Prostate gland (tissue), 2 donors: Measurements from ENCODE around the gene FSCN2. TPM values are rescaled to one million over a fixed set of nuclear protein-coding genes. Genes with fewer than 3 reads are reported as not detected.
A peak's percentile ranks its signal among the peaks of the same experiment; 100 is the strongest.

Experiments
- DNase-seq: peaks from one replicate; pipeline ENCODE4 v3.0.0-alpha.2; 2019; ENCODE audit warnings: low spot score
- H3K27ac ChIP-seq, 2 donors: fragments of 200-600 bp; sonication (generic); 2 replicates each; pipeline ENCODE4 v1.5.1; 2017 to 2019
- H3K27me3 ChIP-seq: fragments of 200-600 bp; sonication (generic); replicated peaks from 2 replicates; pipeline ENCODE4 v1.5.1; 2019; ENCODE audit not compliant: insufficient read depth
- H3K36me3 ChIP-seq, 2 donors: fragments of 200-600 bp; sonication (generic); 1 replicate in 1 of 2; 2 replicates in 1 of 2; pipeline versions ENCODE4 v1.5.1 to v1.8.1; 2017 to 2019
- H3K4me1 ChIP-seq: fragments of 200-600 bp; sonication (generic); replicated peaks from 2 replicates; pipeline ENCODE4 v1.5.1; 2019
- H3K4me3 ChIP-seq, 2 donors: fragments of 200-600 bp; sonication (generic); 2 replicates each; pipeline ENCODE4 v1.5.1; 2017 to 2019
- H3K9me3 ChIP-seq: fragments of 200-600 bp; sonication (generic); 2 replicates; pipeline ENCODE4 v1.5.1; 2017
- CTCF ChIP-seq, 4 experiments: fragments of 200-600 bp in 2 of 4; fragments of 450-650 bp in 2 of 4; sonication (generic) in 2 of 4; IDR thresholded peaks; 1 replicate in 3 of 4; 2 replicates in 1 of 4; pipeline ENCODE4 v1.5.1; 2016 to 2019; ENCODE audit warnings: antibody characterized with exemption in 4 of 4, mild to moderate bottlenecking in 2 of 4, moderate library complexity in 2 of 4
- POLR2A ChIP-seq: fragments of 450-650 bp; IDR thresholded peaks from one replicate; pipeline ENCODE4 v1.6.1; 2016; ENCODE audit warnings: antibody characterized with exemption, mild to moderate bottlenecking
- POLR2AphosphoS5 ChIP-seq: sonication (generic); formaldehyde crosslinking; IDR thresholded peaks from one replicate; pipeline ENCODE4 v1.6.1; 2017; ENCODE audit warnings: antibody characterized with exemption
- WGBS: methylation state at CpG from one replicate; pipeline ENCODE4 v1.1.5; 2018; 5-methylcytosine and 5-hydroxymethylcytosine counted together
- intact Hi-C: fragments of 100-400 bp; cut with DNase I; formaldehyde crosslinking; loops from one replicate; pipeline ENCODE4 v1.14.2; 2022
- total RNA-seq, 2 donors: library from RNA; depleted of rRNA; stranded (reverse); fragments of >200 nt; gene quantifications; one replicate each; pipeline ENCODE4 v1.1.0, GENCODE V29; 2016

Gene FSCN2
- total RNA-seq, 2 donors from 2014 or later: 3.1 to 5.6 TPM

- intact Hi-C loops: no loop called here
- no peaks in the 10 kb centered on the region for H3K9me3 ChIP-seq
- H3K27ac ChIP-seq: peak overlapping the region; percentile 71 to 81
- TF ChIP-seq POLR2A (no peak), CTCF (IDR thresholded peaks at IDR 0.05) (no peak), POLR2AphosphoS5 (no peak)
- H3K4me3 ChIP-seq: peak overlapping the region; percentile 55 to 56
- H3K27me3 ChIP-seq: no peaks in the 10 kb centered on the region
- DNase-seq: no peak
- peaks cover 9% of the 10 kb centered on the region for H3K4me1 ChIP-seq
- 41% methylated on average over 22 of the region's 52 CpGs for WGBS
- no peaks in the 10 kb centered on the region for H3K36me3 ChIP-seq
Measured at GRCh38 chr17:81488276-81488860, 39.8 kb upstream of the FSCN2 start.

GRCh38 chr17:81489012-81489997, 38.9 kb upstream of the FSCN2 start:
- Histone ChIP-seq H3K27me3 (no peaks in the 10 kb centered on the region), H3K27ac (no peak overlapping the region), H3K36me3 (no peaks in the 10 kb centered on the region), H3K4me3 (no peak overlapping the region), H3K9me3 (no peaks in the 10 kb centered on the region), H3K4me1 (peaks cover 9% of the 10 kb centered on the region)
- intact Hi-C loops: no loop called here
- WGBS: 75% methylated on average over 21 of the region's 27 CpGs
- DNase-seq: no peak
- TF ChIP-seq CTCF (IDR thresholded peaks at IDR 0.05) (no peak), POLR2AphosphoS5 (no peak), POLR2A (no peak)

- no peak for TF ChIP-seq CTCF (IDR thresholded peaks at IDR 0.05)
- WGBS: 60% methylated on average over 14 of the region's 14 CpGs
Measured at GRCh38 chr17:81489998-81490992, 37.9 kb upstream of the FSCN2 start.

GRCh38 chr17:81491181-81491581, 37.0 kb upstream of the FSCN2 start:
- 27% methylated on average over 5 of the region's 5 CpGs for WGBS
- Histone ChIP-seq H3K4me1 (peaks cover 4% of the 10 kb centered on the region), H3K36me3 (no peaks in the 10 kb centered on the region), H3K27me3 (no peaks in the 10 kb centered on the region), H3K4me3 (no peak overlapping the region), H3K9me3 (no peaks in the 10 kb centered on the region), H3K27ac (no peak overlapping the region)
- intact Hi-C loops: no loop called here
- no peak for DNase-seq
- TF ChIP-seq POLR2AphosphoS5 (no peak), CTCF (IDR thresholded peaks at IDR 0.05) (no peak), POLR2A (no peak)

More at GRCh38 chr17:81489998-81490992, 37.9 kb upstream of the FSCN2 start:
- Histone ChIP-seq H3K9me3 (no peaks in the 10 kb centered on the region), H3K4me3 (no peak overlapping the region), H3K27ac (no peak overlapping the region), H3K4me1 (peaks cover 4% of the 10 kb centered on the region), H3K36me3 (no peaks in the 10 kb centered on the region), H3K27me3 (no peaks in the 10 kb centered on the region)
- intact Hi-C loops: no loop called here
- DNase-seq: no peak
